Esophagus muscularis mucosa (tissue), 4 donors: ENCODE data around the gene PRR18. TPM values are rescaled to one million over a fixed set of nuclear protein-coding genes. Genes with fewer than 3 reads are reported as not detected.

Source experiments
- DNase-seq: peaks from one replicate; pipeline ENCODE4 v3.0.0-alpha.2; 2017; ENCODE audit errors: extremely low spot score
- H3K27ac ChIP-seq, 4 donors: fragments of 200-600 bp; sonication (generic); replicated peaks in 1 of 4; 1 replicate in 3 of 4; 2 replicates in 1 of 4; pipeline ENCODE4 v1.5.1; 2016 to 2019; ENCODE audit warnings: mild to moderate bottlenecking in 1 of 4
- H3K27me3 ChIP-seq, 4 donors: fragments of 200-600 bp; sonication (generic); one replicate each; pipeline versions ENCODE4 v1.5.1 to v1.6.0; 2016 to 2019
- H3K36me3 ChIP-seq, 4 donors: fragments of 200-600 bp; sonication (generic); one replicate each; pipeline ENCODE4 v1.5.1; 2016 to 2019
- H3K4me1 ChIP-seq, 4 donors: fragments of 200-600 bp; sonication (generic); one replicate each; pipeline ENCODE4 v1.5.1; 2016 to 2019
- H3K4me3 ChIP-seq, 4 donors: fragments of 200-600 bp; sonication (generic); 1 replicate in 2 of 4; 2 replicates in 2 of 4; pipeline ENCODE4 v1.5.1; 2016 to 2019; ENCODE audit warnings: mild to moderate bottlenecking in 4 of 4, moderate library complexity in 1 of 4
- H3K9me3 ChIP-seq, 4 donors: fragments of 200-600 bp; sonication (generic); 1 replicate in 3 of 4; 2 replicates in 1 of 4; pipeline ENCODE4 v1.5.1; 2016 to 2019
- CTCF ChIP-seq, 3 experiments: fragments of 200-600 bp in 2 of 3; fragments of 450-650 bp in 1 of 3; sonication (generic) in 2 of 3; IDR thresholded peaks; one replicate each; pipeline ENCODE4 v1.5.1; 2017 to 2019; ENCODE audit warnings: antibody characterized with exemption in 3 of 3, mild to moderate bottlenecking in 2 of 3, moderate library complexity in 1 of 3
- EP300 ChIP-seq: sonication (generic); formaldehyde crosslinking; IDR thresholded peaks from one replicate; pipeline ENCODE4 v1.6.1; 2017; ENCODE audit warnings: antibody characterized with exemption
- POLR2A ChIP-seq: fragments of 450-650 bp; IDR thresholded peaks from one replicate; pipeline ENCODE4 v1.6.1; 2017; ENCODE audit warnings: antibody characterized with exemption, moderate library complexity, mild to moderate bottlenecking, low read depth
- POLR2AphosphoS5 ChIP-seq, 2 donors: sonication (generic); formaldehyde crosslinking; IDR thresholded peaks; one replicate each; pipeline ENCODE4 v1.6.1; 2017; ENCODE audit warnings: antibody characterized with exemption in 2 of 2
- WGBS: methylation state at CpG from one replicate; pipeline ENCODE4 v1.1.5; 2018; 5-methylcytosine and 5-hydroxymethylcytosine counted together
- intact Hi-C: fragments of 100-400 bp; cut with DNase I; formaldehyde crosslinking; loops from one replicate; pipeline ENCODE4 v1.15.1; 2023
- total RNA-seq, 4 donors: library from RNA; depleted of rRNA; stranded (reverse); fragments of >200 nt; gene quantifications; one replicate each; pipeline versions ENCODE4 v1.1.0 to v1.2.1, GENCODE V29; 2016

Gene PRR18
- total RNA-seq, 4 donors from 2014 or later = 0.23 TPM; not detected in 3

- peak overlapping the region; percentile 3 to 51 (median 28) for H3K27ac ChIP-seq
- no peaks in the 10 kb centered on the region for H3K9me3 ChIP-seq
- H3K36me3 ChIP-seq = no peaks in the 10 kb centered on the region
- no peak overlapping the region for H3K4me3 ChIP-seq
- WGBS = 73% methylated on average over 18 of the region's 20 CpGs
- peak; percentile 60 for DNase-seq
- peaks cover 0 to 44% (median 5%) of the 10 kb centered on the region in 4 donors for H3K27me3 ChIP-seq
- no peak for TF ChIP-seq CTCF (IDR thresholded peaks at IDR 0.05)
- TF ChIP-seq EP300 = no peak
- no peak for TF ChIP-seq POLR2A
- TF ChIP-seq POLR2AphosphoS5 (IDR thresholded peaks at IDR 0.05) = no peak
- H3K4me1 ChIP-seq = no peaks in the 10 kb centered on the region
- intact Hi-C loops = no loop called here
These were observed 48.8 kb downstream of the PRR18 start for GRCh38 chr6:166259296-166259977.

GRCh38 chr6:166258854-166259276, 49.3 kb downstream of the PRR18 start:
- Histone ChIP-seq H3K36me3 (no peaks in the 10 kb centered on the region), H3K4me1 (peaks cover 1 to 3% (median 2%) of the 10 kb centered on the region in 4 donors), H3K27me3 (peaks cover 0 to 49% (median 8%) of the 10 kb centered on the region in 4 donors), H3K27ac (peak overlapping the region in 3 of 4 donors; percentile 37 to 51 (median 49)), H3K9me3 (no peaks in the 10 kb centered on the region), H3K4me3 (no peak overlapping the region)
- 88% methylated on average over 10 of the region's 10 CpGs for WGBS
- DNase-seq = peak; percentile 82
- TF ChIP-seq POLR2AphosphoS5 (IDR thresholded peaks at IDR 0.05) = no peak
- no peak for TF ChIP-seq CTCF (IDR thresholded peaks at IDR 0.05)
- no peak for TF ChIP-seq EP300
- no peak for TF ChIP-seq POLR2A
- intact Hi-C loops = no loop called here

GRCh38 chr6:166257911-166258318, 50.3 kb downstream of the PRR18 start:
- no peaks in the 10 kb centered on the region for H3K36me3 ChIP-seq
- H3K4me1 ChIP-seq = peaks cover 10 to 13% (median 11%) of the 10 kb centered on the region in 4 donors
- H3K27me3 ChIP-seq = peaks cover 0 to 59% (median 16%) of the 10 kb centered on the region in 4 donors
- intact Hi-C loops = no loop called here
- 55% methylated on average over 5 of the region's 7 CpGs for WGBS
- H3K27ac ChIP-seq = no peak overlapping the region
- peak; percentile 70 for DNase-seq
- no peaks in the 10 kb centered on the region for H3K9me3 ChIP-seq
- no peak overlapping the region for H3K4me3 ChIP-seq
- TF ChIP-seq POLR2A = no peak
- TF ChIP-seq POLR2AphosphoS5 (IDR thresholded peaks at IDR 0.05) = no peak
- no peak for TF ChIP-seq EP300
- no peak for TF ChIP-seq CTCF (IDR thresholded peaks at IDR 0.05)

Other genes starting within 250 kb of the PRR18 start
- under 1 TPM in 1 of 4 donors, not detected in 3; 0.17 TPM for gene TBXT, start 140.5 kb downstream of the PRR18 start, total RNA-seq
- gene SFT2D1, start 34.2 kb upstream of the PRR18 start, total RNA-seq = 10 to 100 TPM; 19.8 to 34.9 (median 27.9) TPM
- gene MPC1, start 74.5 kb upstream of the PRR18 start, total RNA-seq = 10 to 100 TPM; 54.7 to 68.1 (median 63.1) TPM